ENCODE data around the gene SMURF2.

DNA sequence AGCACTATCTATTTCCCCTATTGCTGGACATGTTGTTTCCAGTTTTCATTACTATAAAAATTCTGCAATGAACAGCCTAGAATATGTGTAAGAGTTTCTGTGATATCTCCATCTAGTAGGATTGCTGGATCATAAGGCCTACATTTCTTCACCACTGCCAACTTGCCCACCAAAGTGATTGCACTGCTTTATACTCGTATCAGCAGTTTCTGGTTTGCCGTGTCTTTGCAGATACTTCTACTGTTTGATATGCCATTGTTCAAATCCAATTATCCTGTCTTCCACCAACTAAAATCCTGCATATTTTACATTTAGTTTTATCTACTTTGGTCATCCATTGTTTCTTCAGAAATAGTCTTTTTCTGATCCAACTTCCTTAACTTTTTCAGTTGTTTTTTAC lies 134.2 kb downstream of the SMURF2 start:
- TF ChIP-seq, protein P1, sequence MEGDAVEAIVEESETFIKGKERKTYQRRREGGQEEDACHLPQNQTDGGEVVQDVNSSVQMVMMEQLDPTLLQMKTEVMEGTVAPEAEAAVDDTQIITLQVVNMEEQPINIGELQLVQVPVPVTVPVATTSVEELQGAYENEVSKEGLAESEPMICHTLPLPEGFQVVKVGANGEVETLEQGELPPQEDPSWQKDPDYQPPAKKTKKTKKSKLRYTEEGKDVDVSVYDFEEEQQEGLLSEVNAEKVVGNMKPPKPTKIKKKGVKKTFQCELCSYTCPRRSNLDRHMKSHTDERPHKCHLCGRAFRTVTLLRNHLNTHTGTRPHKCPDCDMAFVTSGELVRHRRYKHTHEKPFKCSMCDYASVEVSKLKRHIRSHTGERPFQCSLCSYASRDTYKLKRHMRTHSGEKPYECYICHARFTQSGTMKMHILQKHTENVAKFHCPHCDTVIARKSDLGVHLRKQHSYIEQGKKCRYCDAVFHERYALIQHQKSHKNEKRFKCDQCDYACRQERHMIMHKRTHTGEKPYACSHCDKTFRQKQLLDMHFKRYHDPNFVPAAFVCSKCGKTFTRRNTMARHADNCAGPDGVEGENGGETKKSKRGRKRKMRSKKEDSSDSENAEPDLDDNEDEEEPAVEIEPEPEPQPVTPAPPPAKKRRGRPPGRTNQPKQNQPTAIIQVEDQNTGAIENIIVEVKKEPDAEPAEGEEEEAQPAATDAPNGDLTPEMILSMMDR (conservative IDR thresholded peaks at IDR 0.05 in 1 of 2, IDR thresholded peaks at IDR 0.05 in 1 of 2; ENCODE audit: extremely low read depth in 1 of 2, insufficient read depth in 1 of 2, low read depth in 1 of 2, low read length in 2 of 2), result no peak
- no peak for TF ChIP-seq EZH2 (IDR thresholded peaks at IDR 0.05; ENCODE audit: borderline replicate concordance, low read length)

Measured in mammary epithelial cell (primary cell).